Left lung (tissue), 10 donors: ENCODE measurements around the gene SLC29A4. TPM values are rescaled to one million over a fixed set of nuclear protein-coding genes. Genes with fewer than 3 reads are reported as not detected.
A peak's percentile ranks its signal among the peaks of the same experiment; 100 is the strongest.

Source experiments
- ATAC-seq: fragments of 200-7000 bp; cut with Tn5 transposase; one replicate; pipeline ENCODE4 v1.9.1; 2020; ENCODE audit warnings: moderate library complexity
- DNase-seq, 4 donors: peaks; one replicate each; pipeline ENCODE4 v3.0.0-alpha.2; 2013 to 2020
- H3K27ac ChIP-seq, 2 donors: fragments of 200-600 bp; sonication (generic) in 1 of 2; one replicate each; pipeline versions ENCODE4 v1.5.0 to v1.8.0; 2020 to 2021
- H3K27me3 ChIP-seq, 2 donors: fragments of 200-600 bp; sonication (generic) in 1 of 2; one replicate each; pipeline versions ENCODE4 v1.5.0 to v1.8.0; 2020 to 2021
- H3K36me3 ChIP-seq, 2 donors: fragments of 200-600 bp; sonication (generic) in 1 of 2; one replicate each; pipeline versions ENCODE4 v1.5.0 to v1.8.0; 2020 to 2021
- H3K4me1 ChIP-seq, 2 donors: fragments of 200-600 bp; one replicate each; pipeline ENCODE4 v1.8.0; 2021
- H3K4me3 ChIP-seq, 2 donors: fragments of 200-600 bp; sonication (generic) in 1 of 2; one replicate each; pipeline versions ENCODE4 v1.5.0 to v1.8.0; 2020 to 2021; ENCODE audit warnings: mild to moderate bottlenecking in 1 of 2
- H3K9me3 ChIP-seq, 2 donors: fragments of 200-600 bp; sonication (generic) in 1 of 2; one replicate each; pipeline versions ENCODE4 v1.5.0 to v1.8.0; 2020 to 2021
- CTCF ChIP-seq, 2 donors: fragments of 200-600 bp; sonication (generic) in 1 of 2; IDR thresholded peaks; one replicate each; pipeline versions ENCODE4 v1.5.0 to v1.8.0; 2021; ENCODE audit warnings: antibody characterized with exemption in 2 of 2
- intact Hi-C, 2 donors: fragments of 100-400 bp; cut with DNase I; formaldehyde crosslinking; loops; one replicate each; pipeline versions ENCODE4 v1.11.2 to v1.14.2; 2022
- polyA plus RNA-seq, 6 donors: library from polyadenylated mRNA; unstranded; fragments of 120-200 nt; gene quantifications; one replicate each; pipeline ENCODE4 v1.2.1, GENCODE V29; 2013; ENCODE audit not compliant: insufficient read length in 6 of 6
- total RNA-seq, 2 donors: library from RNA; stranded (reverse); fragmentation: NEBNext Ultra II Directional; extraction: Animal tissue kit (Norgen Biotek cat#: 25700); gene quantifications; one replicate each; pipeline ENCODE4 v1.2.1, GENCODE V29; 2021
- donor health status: DM: no; HTN: yes; CAD: no.
- donor health status: DM: no; HTN: no; CAD: no.

Gene SLC29A4
- total and polyA plus RNA-seq, 8 donors: 1.2 to 35.0 (median 21.0) TPM

GRCh38 chr7:5324961-5325360 lies 42.2 kb downstream of the SLC29A4 start:
- DNase-seq: peak in 1 of 4 donors; percentile 40
- ATAC-seq: no peak
- Histone ChIP-seq H3K36me3 (peaks cover 0 to 98% of the 10 kb centered on the region in 2 donors), H3K27ac (no peak overlapping the region), H3K4me1 (no peaks in the 10 kb centered on the region), H3K27me3 (no peaks in the 10 kb centered on the region), H3K9me3 (no peaks in the 10 kb centered on the region), H3K4me3 (no peak overlapping the region)
- no peak for TF ChIP-seq CTCF (IDR thresholded peaks at IDR 0.05)
- intact Hi-C loops: no loop called here

- ATAC-seq (no peak), DNase-seq (peak in 1 of 4 donors; percentile 23)
- Histone ChIP-seq H3K4me1 (peaks cover 0 to 23% of the 10 kb centered on the region in 2 donors), H3K4me3 (no peak overlapping the region), H3K27ac (no peak overlapping the region), H3K27me3 (no peaks in the 10 kb centered on the region), H3K9me3 (no peaks in the 10 kb centered on the region), H3K36me3 (peaks cover 0 to 93% of the 10 kb centered on the region in 2 donors)
- TF ChIP-seq CTCF (IDR thresholded peaks at IDR 0.05): no peak
- intact Hi-C loops: no loop called here
These were observed 47.5 kb downstream of the SLC29A4 start for GRCh38 chr7:5330288-5330687.

- H3K4me3 ChIP-seq: no peak overlapping the region
- intact Hi-C loops: no loop called here
- H3K4me1 ChIP-seq: peaks cover 0 to 23% of the 10 kb centered on the region in 2 donors
- H3K27me3 ChIP-seq: no peaks in the 10 kb centered on the region
- DNase-seq: peak in 1 of 4 donors; percentile 65
- no peak for ATAC-seq
- H3K36me3 ChIP-seq: peaks cover 0 to 95% of the 10 kb centered on the region in 2 donors
- H3K9me3 ChIP-seq: peaks cover 0 to 8% of the 10 kb centered on the region in 2 donors
- TF ChIP-seq CTCF (IDR thresholded peaks at IDR 0.05): no peak
- H3K27ac ChIP-seq: no peak overlapping the region
These were observed 49.8 kb downstream of the SLC29A4 start for GRCh38 chr7:5332579-5332978.

GRCh38 chr7:5333121-5334045 lies 50.6 kb downstream of the SLC29A4 start:
- peaks cover 0 to 8% of the 10 kb centered on the region in 2 donors for H3K9me3 ChIP-seq
- H3K36me3 ChIP-seq: peaks cover 0 to 95% of the 10 kb centered on the region in 2 donors
- ATAC-seq: peak; percentile 48
- peak in 1 of 4 donors; percentile 64 for DNase-seq
- H3K27me3 ChIP-seq: no peaks in the 10 kb centered on the region
- intact Hi-C loops: no loop called here
- H3K27ac ChIP-seq: no peak overlapping the region
- no peak for TF ChIP-seq CTCF (IDR thresholded peaks at IDR 0.05)
- no peak overlapping the region for H3K4me3 ChIP-seq
- peaks cover 0 to 23% of the 10 kb centered on the region in 2 donors for H3K4me1 ChIP-seq

GRCh38 chr7:5334671-5335070 lies 51.9 kb downstream of the SLC29A4 start:
- Histone ChIP-seq H3K4me3 (no peak overlapping the region), H3K4me1 (peaks cover 0 to 23% of the 10 kb centered on the region in 2 donors), H3K36me3 (peaks cover 0 to 95% of the 10 kb centered on the region in 2 donors), H3K27ac (no peak overlapping the region), H3K27me3 (no peaks in the 10 kb centered on the region), H3K9me3 (peaks cover 0 to 8% of the 10 kb centered on the region in 2 donors)
- ATAC-seq (no peak), DNase-seq (peak in 1 of 4 donors; percentile 2)
- no peak for TF ChIP-seq CTCF (IDR thresholded peaks at IDR 0.05)
- intact Hi-C loops: no loop called here
